ENCODE data around the gene RANBP9. TPM values are rescaled to one million over a fixed set of nuclear protein-coding genes. Genes with fewer than 3 reads are reported as not detected.

Gene RANBP9
- total RNA-seq, 1 experiment from 2014 or later = 38.2 TPM

DNA sequence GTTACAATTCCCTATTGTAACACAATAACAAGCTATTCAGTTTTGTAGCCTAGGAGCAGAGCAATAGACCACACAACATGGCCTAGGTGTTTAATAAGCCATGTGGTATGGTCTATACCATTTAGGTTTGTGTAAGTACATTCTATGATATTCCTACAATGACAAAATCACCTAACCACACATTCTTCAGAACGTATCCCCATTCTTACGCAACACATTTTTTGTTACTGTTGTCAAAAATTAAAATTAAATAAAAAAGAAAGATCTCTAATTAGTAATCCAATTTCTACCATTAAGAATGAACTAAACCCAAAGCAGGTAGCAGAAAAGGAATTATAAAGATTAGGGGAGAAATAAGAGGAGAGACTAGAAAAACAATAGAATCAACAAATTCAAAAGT lies 44.0 kb downstream of the RANBP9 start:
- ChIA-PET POLR2A (no interaction called here), CTCF (no interaction called here)
- Histone ChIP-seq H3K9me3 (no peaks in the 10 kb centered on the region), H3K4me3 (ENCODE audit: low read depth, low read length) (no peak overlapping the region), H3K36me3 (ENCODE audit: control insufficient read depth, insufficient read depth, low read length) (no peaks in the 10 kb centered on the region), H3K27me3 (replicated peaks; ENCODE audit: control insufficient read depth, insufficient read depth, low read length) (no peaks in the 10 kb centered on the region; the same call in 1 of the 2 replicates), H3K4me1 (peaks cover 17% of the 10 kb centered on the region; the same call in 1 of the 2 replicates)
- H3K27ac Mint-ChIP-seq (ENCODE audit: unreplicated experiment) = no peak overlapping the region
- no peak overlapping the region for H3K4me3 Mint-ChIP-seq (ENCODE audit: unreplicated experiment)
- DNase-seq = no peak
- intact Hi-C loops (cut with micrococcal nuclease; ENCODE audit: unreplicated experiment) = no loop called here
- BruUV-seq (replicated peaks) = no TSS peak
- H3K27me3 Mint-ChIP-seq (ENCODE audit: insufficient read depth, unreplicated experiment) = no peaks in the 10 kb centered on the region
- TF ChIP-seq, protein P1, sequence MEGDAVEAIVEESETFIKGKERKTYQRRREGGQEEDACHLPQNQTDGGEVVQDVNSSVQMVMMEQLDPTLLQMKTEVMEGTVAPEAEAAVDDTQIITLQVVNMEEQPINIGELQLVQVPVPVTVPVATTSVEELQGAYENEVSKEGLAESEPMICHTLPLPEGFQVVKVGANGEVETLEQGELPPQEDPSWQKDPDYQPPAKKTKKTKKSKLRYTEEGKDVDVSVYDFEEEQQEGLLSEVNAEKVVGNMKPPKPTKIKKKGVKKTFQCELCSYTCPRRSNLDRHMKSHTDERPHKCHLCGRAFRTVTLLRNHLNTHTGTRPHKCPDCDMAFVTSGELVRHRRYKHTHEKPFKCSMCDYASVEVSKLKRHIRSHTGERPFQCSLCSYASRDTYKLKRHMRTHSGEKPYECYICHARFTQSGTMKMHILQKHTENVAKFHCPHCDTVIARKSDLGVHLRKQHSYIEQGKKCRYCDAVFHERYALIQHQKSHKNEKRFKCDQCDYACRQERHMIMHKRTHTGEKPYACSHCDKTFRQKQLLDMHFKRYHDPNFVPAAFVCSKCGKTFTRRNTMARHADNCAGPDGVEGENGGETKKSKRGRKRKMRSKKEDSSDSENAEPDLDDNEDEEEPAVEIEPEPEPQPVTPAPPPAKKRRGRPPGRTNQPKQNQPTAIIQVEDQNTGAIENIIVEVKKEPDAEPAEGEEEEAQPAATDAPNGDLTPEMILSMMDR (IDR thresholded peaks at IDR 0.05; ENCODE audit: insufficient read depth in 1 of 2, low read depth in 1 of 2, low read length in 1 of 2, severe bottlenecking in 1 of 2, unreplicated experiment in 1 of 2) = no peak
- no peaks in the 10 kb centered on the region for H3K9me3 Mint-ChIP-seq (ENCODE audit: unreplicated experiment)
- H3K4me1 Mint-ChIP-seq (ENCODE audit: low read depth, unreplicated experiment) = peaks cover 23% of the 10 kb centered on the region
- H3K36me3 Mint-ChIP-seq (ENCODE audit: insufficient read depth, unreplicated experiment) = peaks cover under 1% of the 10 kb centered on the region

DNA sequence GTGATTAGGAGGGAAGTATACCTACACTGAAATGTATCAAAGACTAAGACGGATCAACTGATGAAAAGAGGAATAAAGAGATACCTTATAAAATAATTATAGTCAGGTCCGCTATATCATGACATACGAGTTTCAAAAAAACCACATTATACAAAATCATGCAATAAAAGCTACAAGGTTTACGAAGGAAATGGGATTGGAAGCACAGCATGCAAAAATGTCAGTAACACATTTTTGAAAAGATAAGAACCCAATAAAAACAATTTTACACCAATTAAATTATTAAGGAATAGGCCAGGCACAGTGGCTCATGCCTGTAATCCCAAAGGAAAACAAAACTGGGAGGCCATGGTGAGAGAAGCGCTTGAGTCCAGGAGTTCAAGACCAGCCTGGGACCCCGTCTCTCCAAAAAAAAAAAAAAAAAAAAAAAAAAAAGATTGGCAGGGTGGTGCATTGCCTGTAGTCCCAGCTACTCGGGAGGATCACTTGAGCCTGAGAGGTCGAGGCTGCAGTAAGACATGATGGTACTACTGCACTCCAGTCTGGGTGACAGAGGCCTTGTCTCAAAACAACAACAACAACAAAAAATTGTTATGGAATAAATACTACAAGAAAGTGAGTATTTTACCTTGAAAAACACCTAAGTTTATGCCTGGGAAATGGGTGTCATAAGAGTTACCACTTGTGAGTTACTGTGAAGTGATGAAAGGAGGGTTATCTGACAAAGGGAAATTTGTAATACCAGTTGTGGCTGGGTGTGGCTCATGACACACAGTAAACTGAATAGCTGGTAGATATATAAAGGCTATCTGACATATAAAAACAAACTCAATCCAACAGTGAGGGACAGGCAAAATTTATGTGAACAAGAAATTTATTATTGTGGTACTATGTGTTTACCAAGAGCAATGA lies 45.2 kb downstream of the RANBP9 start:
- Mint-ChIP-seq H3K27ac (ENCODE audit: unreplicated experiment) (no peak overlapping the region), H3K36me3 (ENCODE audit: insufficient read depth, unreplicated experiment) (no peaks in the 10 kb centered on the region), H3K4me3 (ENCODE audit: unreplicated experiment) (no peak overlapping the region), H3K4me1 (ENCODE audit: low read depth, unreplicated experiment) (peaks cover 35% of the 10 kb centered on the region), H3K27me3 (ENCODE audit: insufficient read depth, unreplicated experiment) (no peaks in the 10 kb centered on the region), H3K9me3 (ENCODE audit: unreplicated experiment) (no peaks in the 10 kb centered on the region)
- intact Hi-C loops (cut with micrococcal nuclease; ENCODE audit: unreplicated experiment) = no loop called here
- Histone ChIP-seq H3K4me1 (peaks cover 20% of the 10 kb centered on the region; the same call in 1 of the 2 replicates), H3K9me3 (no peaks in the 10 kb centered on the region), H3K36me3 (ENCODE audit: control insufficient read depth, insufficient read depth, low read length) (no peaks in the 10 kb centered on the region), H3K4me3 (ENCODE audit: low read depth, low read length) (no peak overlapping the region), H3K27me3 (replicated peaks; ENCODE audit: control insufficient read depth, insufficient read depth, low read length) (no peaks in the 10 kb centered on the region; the same call in 1 of the 2 replicates)
- no peak for DNase-seq
- CTCF ChIA-PET = no interaction called here
- TF ChIP-seq, protein P1 (IDR thresholded peaks at IDR 0.05; ENCODE audit: insufficient read depth in 1 of 2, low read depth in 1 of 2, low read length in 1 of 2, severe bottlenecking in 1 of 2, unreplicated experiment in 1 of 2) = no peak
- no TSS peak for BruUV-seq (replicated peaks)
- POLR2A ChIA-PET = no interaction called here

DNA sequence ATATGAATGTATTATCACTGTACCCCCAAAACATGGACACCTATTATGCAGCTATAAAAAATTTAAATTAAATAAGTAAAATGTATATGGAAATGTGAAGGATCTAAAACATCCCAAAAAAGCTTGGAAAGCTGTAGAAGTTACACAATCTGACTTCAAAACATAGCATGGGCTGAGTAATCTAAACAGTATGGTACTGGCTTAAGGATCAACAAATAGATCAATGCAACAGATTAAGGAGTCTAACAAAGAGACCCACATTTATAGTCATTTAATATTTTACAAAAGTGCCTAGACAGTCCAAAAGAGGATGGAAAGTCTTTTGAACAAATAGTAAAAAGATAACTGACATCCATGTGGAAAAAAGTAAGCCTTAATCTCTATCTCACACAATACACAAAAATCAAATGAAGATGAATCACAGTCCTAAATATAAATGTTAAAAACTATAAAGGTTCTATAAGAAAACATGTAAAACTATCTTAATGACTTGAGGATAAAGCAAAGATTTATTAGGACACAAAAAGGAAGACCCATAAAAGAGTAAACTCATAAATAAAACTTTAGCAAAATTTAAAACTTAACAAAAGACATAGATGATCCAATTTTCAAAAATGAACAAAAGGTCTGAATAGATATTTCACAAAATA lies 46.8 kb downstream of the RANBP9 start:
- intact Hi-C loops (cut with micrococcal nuclease; ENCODE audit: unreplicated experiment) = no loop called here
- Mint-ChIP-seq H3K4me3 (ENCODE audit: unreplicated experiment) (no peak overlapping the region), H3K4me1 (ENCODE audit: low read depth, unreplicated experiment) (peaks cover 41% of the 10 kb centered on the region), H3K9me3 (ENCODE audit: unreplicated experiment) (no peaks in the 10 kb centered on the region), H3K36me3 (ENCODE audit: insufficient read depth, unreplicated experiment) (no peaks in the 10 kb centered on the region), H3K27me3 (ENCODE audit: insufficient read depth, unreplicated experiment) (no peaks in the 10 kb centered on the region), H3K27ac (ENCODE audit: unreplicated experiment) (no peak overlapping the region)
- Histone ChIP-seq H3K4me3 (ENCODE audit: low read depth, low read length) (no peak overlapping the region), H3K9me3 (no peaks in the 10 kb centered on the region), H3K27me3 (replicated peaks; ENCODE audit: control insufficient read depth, insufficient read depth, low read length) (no peaks in the 10 kb centered on the region; the same call in 1 of the 2 replicates), H3K4me1 (peaks cover 20% of the 10 kb centered on the region; the same call in 1 of the 2 replicates), H3K36me3 (ENCODE audit: control insufficient read depth, insufficient read depth, low read length) (no peaks in the 10 kb centered on the region)
- ChIA-PET CTCF (no interaction called here), POLR2A (no interaction called here)
- DNase-seq = no peak
- TF ChIP-seq, protein P1 (IDR thresholded peaks at IDR 0.05; ENCODE audit: insufficient read depth in 1 of 2, low read depth in 1 of 2, low read length in 1 of 2, severe bottlenecking in 1 of 2, unreplicated experiment in 1 of 2) = no peak
- no TSS peak for BruUV-seq (replicated peaks)
